Measurements from ENCODE around the gene TRAM2.

- TF ChIP-seq, protein P1, sequence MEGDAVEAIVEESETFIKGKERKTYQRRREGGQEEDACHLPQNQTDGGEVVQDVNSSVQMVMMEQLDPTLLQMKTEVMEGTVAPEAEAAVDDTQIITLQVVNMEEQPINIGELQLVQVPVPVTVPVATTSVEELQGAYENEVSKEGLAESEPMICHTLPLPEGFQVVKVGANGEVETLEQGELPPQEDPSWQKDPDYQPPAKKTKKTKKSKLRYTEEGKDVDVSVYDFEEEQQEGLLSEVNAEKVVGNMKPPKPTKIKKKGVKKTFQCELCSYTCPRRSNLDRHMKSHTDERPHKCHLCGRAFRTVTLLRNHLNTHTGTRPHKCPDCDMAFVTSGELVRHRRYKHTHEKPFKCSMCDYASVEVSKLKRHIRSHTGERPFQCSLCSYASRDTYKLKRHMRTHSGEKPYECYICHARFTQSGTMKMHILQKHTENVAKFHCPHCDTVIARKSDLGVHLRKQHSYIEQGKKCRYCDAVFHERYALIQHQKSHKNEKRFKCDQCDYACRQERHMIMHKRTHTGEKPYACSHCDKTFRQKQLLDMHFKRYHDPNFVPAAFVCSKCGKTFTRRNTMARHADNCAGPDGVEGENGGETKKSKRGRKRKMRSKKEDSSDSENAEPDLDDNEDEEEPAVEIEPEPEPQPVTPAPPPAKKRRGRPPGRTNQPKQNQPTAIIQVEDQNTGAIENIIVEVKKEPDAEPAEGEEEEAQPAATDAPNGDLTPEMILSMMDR (IDR thresholded peaks at IDR 0.05; ENCODE audit: insufficient read depth, low read length, poor library complexity, severe bottlenecking), result no peak
- no peak for TF ChIP-seq EZH2phosphoT487 (conservative IDR thresholded peaks at IDR 0.05; ENCODE audit: low read length)
Measured at GRCh38 chr6:52549428-52549827, 27.4 kb downstream of the TRAM2 start.
